Trophoblast cell (in vitro differentiated cells and primary cell): ENCODE results near the gene PRKN.
A peak's percentile ranks its signal among the peaks of the same experiment; 100 is the strongest.
"Not testable (repeated sequence)": the region's sequence is repeated elsewhere in the genome, so short reads cannot be mapped to it uniquely, and the experiment has no call there.

Experiments used
- DNase-seq, 2 donors: peaks; one replicate each; pipeline ENCODE4 v3.0.0-alpha.2; 2016
- H2AFZ ChIP-seq: 2 replicates; pipeline ENCODE4 v1.6.1; 2013; ENCODE audit warnings: low read length, moderate library complexity, mild to moderate bottlenecking; ENCODE audit not compliant: insufficient read depth, poor library complexity
- H2AK5ac ChIP-seq: 2 replicates; pipeline ENCODE4 v1.6.1; 2013; ENCODE audit warnings: mild to moderate bottlenecking, low read length
- H2BK120ac ChIP-seq: 2 replicates; pipeline ENCODE4 v1.6.1; 2013; ENCODE audit warnings: low read length, mild to moderate bottlenecking, moderate library complexity; ENCODE audit not compliant: insufficient read depth, poor library complexity
- H2BK12ac ChIP-seq: 2 replicates; pipeline ENCODE4 v1.6.1; 2013; ENCODE audit warnings: mild to moderate bottlenecking, low read length, moderate library complexity
- H2BK5ac ChIP-seq: 2 replicates; pipeline ENCODE4 v1.6.1; 2013; ENCODE audit warnings: low read length, low read depth, moderate library complexity, mild to moderate bottlenecking; ENCODE audit not compliant: poor library complexity
- H3K14ac ChIP-seq: 2 replicates; pipeline ENCODE4 v1.6.1; 2013; ENCODE audit warnings: mild to moderate bottlenecking, low read length
- H3K18ac ChIP-seq: 2 replicates; pipeline ENCODE4 v1.6.1; 2013; ENCODE audit warnings: mild to moderate bottlenecking, low read length
- H3K23ac ChIP-seq: 2 replicates; pipeline ENCODE4 v1.6.1; 2013; ENCODE audit warnings: low read length
- H3K27ac ChIP-seq: 2 replicates; pipeline ENCODE4 v1.5.1; 2013; ENCODE audit warnings: low read depth, mild to moderate bottlenecking, inconsistent platforms, low read length, moderate library complexity
- H3K27me3 ChIP-seq: 2 replicates; pipeline ENCODE4 v1.6.1; 2013; ENCODE audit warnings: inconsistent platforms, mild to moderate bottlenecking, low read length, moderate library complexity; ENCODE audit not compliant: insufficient read depth
- H3K36me3 ChIP-seq, 2 experiments: 1 replicate in 1 of 2; 2 replicates in 1 of 2; pipeline ENCODE4 v1.6.1; 2013; ENCODE audit warnings: low read length in 2 of 2, mild to moderate bottlenecking in 2 of 2, moderate library complexity in 1 of 2; ENCODE audit not compliant: insufficient read depth in 2 of 2, control insufficient read depth in 1 of 2
- H3K4ac ChIP-seq: 2 replicates; pipeline ENCODE4 v1.6.1; 2013; ENCODE audit warnings: low read depth, mild to moderate bottlenecking, low read length, moderate library complexity
- H3K4me1 ChIP-seq, 2 experiments: 1 replicate in 1 of 2; 2 replicates in 1 of 2; pipeline ENCODE4 v1.6.1; 2013; ENCODE audit warnings: low read length in 2 of 2, mild to moderate bottlenecking in 2 of 2, moderate library complexity in 1 of 2; ENCODE audit not compliant: insufficient read depth in 2 of 2, control insufficient read depth in 1 of 2
- H3K4me2 ChIP-seq: 2 replicates; pipeline ENCODE4 v1.6.1; 2013; ENCODE audit warnings: inconsistent platforms, mild to moderate bottlenecking, low read length, moderate library complexity
- H3K4me3 ChIP-seq: 2 replicates; pipeline ENCODE4 v1.5.1; 2013; ENCODE audit warnings: mild to moderate bottlenecking, low read depth, low read length, inconsistent platforms
- H3K79me1 ChIP-seq: one replicate; pipeline ENCODE4 v1.6.1; 2013; ENCODE audit warnings: low read length
- H3K79me2 ChIP-seq: 2 replicates; pipeline ENCODE4 v1.6.1; 2013; ENCODE audit warnings: low read length, mild to moderate bottlenecking; ENCODE audit not compliant: control insufficient read depth, insufficient read depth, poor library complexity
- H3K9ac ChIP-seq: 2 replicates; pipeline ENCODE4 v1.6.1; 2013; ENCODE audit warnings: mild to moderate bottlenecking, low read length
- H3K9me3 ChIP-seq: 2 replicates; pipeline ENCODE4 v1.6.1; 2013; ENCODE audit warnings: low read depth, mild to moderate bottlenecking, control low read depth, inconsistent platforms, low read length; ENCODE audit not compliant: insufficient read depth
- H4K12ac ChIP-seq: 2 replicates; pipeline ENCODE4 v1.6.1; 2013; ENCODE audit warnings: low read depth, mild to moderate bottlenecking, low read length, moderate library complexity
- H4K8ac ChIP-seq: 2 replicates; pipeline ENCODE4 v1.6.1; 2013; ENCODE audit warnings: low read depth, mild to moderate bottlenecking, low read length, moderate library complexity
- H4K91ac ChIP-seq: one replicate; pipeline ENCODE4 v1.6.1; 2013; ENCODE audit warnings: low read depth, mild to moderate bottlenecking, low read length, moderate library complexity
- WGBS: extraction: QIAGEN DNeasy Blood & Tissue Kit; methylation state at CpG from one replicate; pipeline ENCODE4 v1.1.7; 2013; ENCODE audit warnings: missing lambda C conversion rate; ENCODE audit not compliant: insufficient read length, insufficient coverage; ENCODE audit errors: extremely low coverage; 5-methylcytosine and 5-hydroxymethylcytosine counted together

Gene PRKN

GRCh38 chr6:161313940-161314509 is 1413.5 kb downstream of the PRKN start:
- Histone ChIP-seq H3K79me1 (no peaks in the 10 kb centered on the region), H3K4me1 (no peaks in the 10 kb centered on the region), H4K91ac (no peak overlapping the region), H4K12ac (no peak overlapping the region), H2BK5ac (no peak overlapping the region), H2BK120ac (no peak overlapping the region), H3K4me3 (no peak overlapping the region), H2AK5ac (no peak overlapping the region), H2BK12ac (no peak overlapping the region), H4K8ac (no peak overlapping the region), H3K14ac (no peak overlapping the region), H3K9me3 (peaks cover 2% of the 10 kb centered on the region), H3K79me2 (no peaks in the 10 kb centered on the region), H3K27ac (no peak overlapping the region), H3K23ac (no peak overlapping the region), H3K4ac (no peak overlapping the region), H3K9ac (no peak overlapping the region), H3K36me3 (no peaks in the 10 kb centered on the region), H2AFZ (no peak overlapping the region), H3K4me2 (no peak overlapping the region), H3K18ac (no peak overlapping the region), H3K27me3 (no peaks in the 10 kb centered on the region)
- no CpG with 5 or more reads among the region's 6 CpGs for WGBS
- DNase-seq: no peak

DNA sequence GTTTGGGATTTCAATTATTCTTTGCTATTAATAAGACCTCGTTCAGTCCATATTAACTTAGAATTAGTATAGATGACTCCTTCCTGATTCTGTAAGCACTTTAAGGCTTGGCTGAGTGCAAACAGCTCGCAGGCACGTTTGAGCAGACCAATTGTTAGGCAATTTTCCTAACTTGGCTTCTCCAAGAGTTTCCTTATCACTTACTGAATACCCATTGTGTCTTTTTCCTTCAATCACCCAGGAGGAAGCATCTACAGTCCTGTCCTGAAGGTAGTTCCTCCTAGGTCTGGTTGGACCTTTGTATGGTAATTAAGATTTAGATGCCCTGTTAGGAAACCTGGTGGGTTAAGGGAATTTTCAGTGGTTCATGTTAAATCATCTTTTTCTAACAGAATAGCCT is 1414.1 kb downstream of the PRKN start:
- H3K4me3 ChIP-seq, H2BK120ac ChIP-seq, H3K79me2 ChIP-seq, H3K4ac ChIP-seq, H3K9me3 ChIP-seq, H4K91ac ChIP-seq, H3K36me3 ChIP-seq, H3K9ac ChIP-seq, H2AFZ ChIP-seq, H2BK12ac ChIP-seq, H3K27me3 ChIP-seq, H3K18ac ChIP-seq, H3K4me2 ChIP-seq, H4K12ac ChIP-seq, H3K27ac ChIP-seq, H3K23ac ChIP-seq, H3K79me1 ChIP-seq, H4K8ac ChIP-seq, H3K14ac ChIP-seq, H3K4me1 ChIP-seq, H2BK5ac ChIP-seq, H2AK5ac ChIP-seq: not testable (repeated sequence)
- no CpG with 5 or more reads among the region's 3 CpGs for whole genome bisulfite sequencing
- peak in 1 of 2 donors; percentile 14 for DNase-seq

GRCh38 chr6:161309774-161310173 is 1417.8 kb downstream of the PRKN start:
- not testable (repeated sequence) for H3K9ac ChIP-seq, H2AK5ac ChIP-seq, H3K79me1 ChIP-seq, H4K12ac ChIP-seq, H3K23ac ChIP-seq, H3K79me2 ChIP-seq, H2BK120ac ChIP-seq, H3K14ac ChIP-seq, H4K8ac ChIP-seq, H3K27ac ChIP-seq, H2BK5ac ChIP-seq, H3K4me3 ChIP-seq, H4K91ac ChIP-seq, H3K27me3 ChIP-seq, H3K18ac ChIP-seq, H2AFZ ChIP-seq, H2BK12ac ChIP-seq, H3K4me1 ChIP-seq, DNase-seq, H3K4ac ChIP-seq, H3K4me2 ChIP-seq, H3K36me3 ChIP-seq, H3K9me3 ChIP-seq
- WGBS: no CpG with 5 or more reads among the region's 7 CpGs

DNA sequence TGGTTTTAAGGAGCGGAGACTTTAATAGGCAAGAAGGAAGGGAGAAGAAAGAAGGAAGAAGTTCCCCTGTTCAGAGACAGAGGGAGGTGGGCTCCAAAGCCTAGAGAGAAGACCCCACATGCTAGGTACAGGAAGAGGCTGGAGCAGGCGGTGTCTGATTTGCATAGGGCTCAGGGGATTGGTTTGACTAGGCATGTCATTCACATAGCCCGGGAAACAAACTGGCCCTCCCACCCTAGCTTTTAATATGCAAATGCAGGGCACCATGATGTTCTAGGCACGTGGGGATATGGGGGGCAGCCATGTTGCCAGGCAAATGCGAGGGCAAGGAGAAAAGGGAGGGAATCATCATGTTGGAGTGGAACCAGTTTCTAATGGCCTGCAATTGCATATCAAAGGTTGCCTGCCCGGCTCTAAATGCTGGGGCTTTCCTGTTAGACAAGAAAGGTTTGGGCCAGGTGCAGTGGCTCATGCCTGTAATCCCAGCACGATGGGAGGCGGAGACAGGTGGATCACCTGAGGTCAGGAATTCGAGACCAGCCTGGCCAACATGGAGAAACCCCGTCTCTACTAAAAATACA is 1419.4 kb downstream of the PRKN start:
- Histone ChIP-seq H3K9ac (no peak overlapping the region), H3K4me3 (no peak overlapping the region), H3K27ac (no peak overlapping the region), H3K4me1 (no peaks in the 10 kb centered on the region), H3K36me3 (no peaks in the 10 kb centered on the region), H4K8ac (no peak overlapping the region), H2AFZ (no peak overlapping the region), H2BK120ac (no peak overlapping the region), H3K14ac (no peak overlapping the region), H2BK5ac (no peak overlapping the region), H3K9me3 (peaks cover 2% of the 10 kb centered on the region), H3K18ac (no peak overlapping the region), H3K4me2 (no peak overlapping the region), H3K23ac (no peak overlapping the region), H3K4ac (no peak overlapping the region), H2AK5ac (no peak overlapping the region), H3K79me1 (no peaks in the 10 kb centered on the region), H2BK12ac (no peak overlapping the region), H4K12ac (no peak overlapping the region), H3K79me2 (no peaks in the 10 kb centered on the region), H3K27me3 (no peaks in the 10 kb centered on the region), H4K91ac (no peak overlapping the region)
- WGBS: no CpG with 5 or more reads among the region's 10 CpGs
- peak; percentile 54 to 60 for DNase-seq
